HG03432 (cell line): Measurements from ENCODE around the gene WDR5B.

Source experiments
- ATAC-seq: cut with Tn5 transposase; IDR thresholded peaks from one replicate; pipeline ENCODE4 v1.9.1; 2021; ENCODE audit warnings: mild to moderate bottlenecking, moderate library complexity; ENCODE audit not compliant: unreplicated experiment

Gene WDR5B

DNA sequence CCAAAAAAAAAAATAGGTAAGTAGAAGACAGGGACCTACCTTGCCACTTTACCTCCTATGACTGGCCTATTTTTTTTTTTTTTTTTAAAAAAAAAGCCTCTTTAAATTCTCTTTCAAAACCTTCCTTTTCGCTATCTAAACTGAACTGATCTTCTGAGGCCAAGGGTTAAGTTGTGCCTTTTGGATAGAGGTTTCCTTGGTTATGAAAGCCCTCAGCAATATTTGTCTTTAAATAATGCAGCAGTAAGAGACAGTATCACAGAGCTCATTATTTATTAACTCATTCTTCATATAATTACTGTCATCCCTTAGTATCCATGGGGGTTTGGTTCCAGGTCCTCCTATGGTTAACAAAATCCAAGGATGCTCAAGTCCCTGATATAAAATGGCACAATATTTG lies 41.8 kb downstream of the WDR5B start:
- no peak for ATAC-seq

DNA sequence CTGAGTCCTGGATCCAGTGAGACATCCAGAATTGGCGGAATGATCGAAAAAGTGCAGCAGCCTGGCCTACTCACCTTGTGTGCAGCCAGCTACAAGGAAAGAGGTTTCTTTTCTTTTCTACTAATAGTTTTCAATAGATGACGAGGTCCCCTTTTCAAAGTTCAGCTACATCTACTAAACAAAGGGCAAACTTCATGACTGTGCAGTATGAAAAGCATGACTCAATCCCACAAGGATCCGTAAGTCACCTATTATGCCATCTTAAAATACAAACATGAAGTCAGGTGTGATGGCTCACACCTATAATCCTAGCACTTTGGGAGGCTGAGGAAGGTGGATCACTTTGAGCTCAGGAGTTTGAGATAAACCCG lies 49.5 kb downstream of the WDR5B start:
- ATAC-seq: no peak

DNA sequence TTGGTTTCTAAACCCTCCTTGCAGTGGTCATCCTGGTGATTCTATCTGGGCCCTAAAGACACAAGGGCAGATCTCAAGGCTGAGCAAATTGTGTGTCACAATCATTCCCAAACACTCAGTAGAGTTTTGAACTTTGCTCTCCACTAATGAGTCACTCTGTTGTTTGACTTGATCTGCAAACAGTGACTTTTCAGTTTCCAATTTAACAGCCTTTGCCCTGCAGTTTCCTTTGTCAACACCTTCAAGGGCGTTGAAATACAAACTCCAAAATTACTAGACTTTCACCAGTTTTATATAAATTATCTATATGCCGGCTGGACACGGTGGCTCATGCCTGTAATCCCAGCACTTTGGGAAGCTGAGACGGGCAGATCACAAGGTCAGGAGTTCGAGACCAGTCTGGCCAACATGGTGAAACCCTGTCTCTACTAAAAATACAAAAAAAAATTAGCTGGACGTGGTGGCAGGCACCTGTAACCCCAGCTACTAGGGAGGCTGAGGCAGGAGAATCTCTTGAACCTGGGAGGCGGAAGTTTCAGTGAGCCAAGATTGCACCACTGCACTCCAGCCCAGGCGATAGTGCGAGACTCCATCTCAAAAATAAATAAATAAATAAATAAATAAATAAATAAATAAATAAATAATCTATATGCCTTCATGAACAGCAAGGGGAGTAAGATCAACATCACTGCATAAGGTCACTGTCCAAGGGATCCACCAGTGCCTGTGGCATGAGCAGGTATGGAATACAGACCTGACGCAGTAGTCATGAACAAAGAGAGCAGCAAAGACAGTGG lies 50.1 kb downstream of the WDR5B start:
- peak; percentile 70 for ATAC-seq

DNA sequence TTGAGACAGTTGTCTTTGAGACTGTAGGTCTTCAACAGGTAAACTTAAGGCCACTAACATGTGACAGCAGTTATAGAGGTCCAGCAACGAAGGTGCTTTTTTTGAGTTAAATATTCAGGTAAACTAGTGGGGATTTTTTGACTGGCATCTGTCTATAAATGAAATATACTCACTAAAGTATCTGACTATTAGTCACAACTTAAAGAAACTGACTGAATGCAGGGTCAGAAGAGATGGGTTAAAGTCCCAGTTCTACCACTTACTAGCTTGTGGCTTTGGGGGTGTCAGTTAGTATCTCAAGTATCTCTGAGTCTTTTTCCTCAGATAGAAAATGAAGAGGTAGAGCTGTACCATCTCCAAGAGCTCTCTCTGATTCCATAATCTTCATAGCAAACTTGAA lies 50.8 kb downstream of the WDR5B start:
- ATAC-seq: peak; percentile 42

DNA sequence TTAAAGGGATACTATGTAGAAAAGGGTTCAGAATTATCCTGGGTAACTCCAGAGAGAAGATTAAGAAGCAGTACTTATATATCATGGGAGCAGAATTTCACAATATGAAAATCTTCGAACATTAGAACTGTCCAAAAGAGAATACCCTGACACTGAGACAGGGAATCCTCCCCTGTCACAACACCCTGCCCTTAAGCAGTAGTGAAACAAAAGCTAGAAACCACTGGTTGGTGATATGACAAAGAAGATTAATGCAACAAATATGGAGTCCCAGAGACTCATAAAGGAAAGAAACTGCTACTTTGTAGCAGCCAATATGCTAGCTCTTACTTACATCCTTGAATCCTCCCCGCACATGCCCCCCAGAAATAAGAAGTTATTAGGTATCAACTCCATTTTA lies 51.4 kb downstream of the WDR5B start:
- ATAC-seq: no peak
